Stimulated activated CD4-positive, alpha-beta T cell treated with anti-CD3 and anti-CD28 coated beads, Interleukin-15, amount 100 ng/mL, for 24 hours (primary cell): Measurements from ENCODE around the gene NAGK.
"Not testable (repeated sequence)": the region's sequence is repeated elsewhere in the genome, so short reads cannot be mapped to it uniquely, and the experiment has no call there.

ENCODE experiments used
- DNase-seq: peaks from one replicate; pipeline ENCODE4 v3.0.0-alpha.2; 2020

The NAGK gene

DNA sequence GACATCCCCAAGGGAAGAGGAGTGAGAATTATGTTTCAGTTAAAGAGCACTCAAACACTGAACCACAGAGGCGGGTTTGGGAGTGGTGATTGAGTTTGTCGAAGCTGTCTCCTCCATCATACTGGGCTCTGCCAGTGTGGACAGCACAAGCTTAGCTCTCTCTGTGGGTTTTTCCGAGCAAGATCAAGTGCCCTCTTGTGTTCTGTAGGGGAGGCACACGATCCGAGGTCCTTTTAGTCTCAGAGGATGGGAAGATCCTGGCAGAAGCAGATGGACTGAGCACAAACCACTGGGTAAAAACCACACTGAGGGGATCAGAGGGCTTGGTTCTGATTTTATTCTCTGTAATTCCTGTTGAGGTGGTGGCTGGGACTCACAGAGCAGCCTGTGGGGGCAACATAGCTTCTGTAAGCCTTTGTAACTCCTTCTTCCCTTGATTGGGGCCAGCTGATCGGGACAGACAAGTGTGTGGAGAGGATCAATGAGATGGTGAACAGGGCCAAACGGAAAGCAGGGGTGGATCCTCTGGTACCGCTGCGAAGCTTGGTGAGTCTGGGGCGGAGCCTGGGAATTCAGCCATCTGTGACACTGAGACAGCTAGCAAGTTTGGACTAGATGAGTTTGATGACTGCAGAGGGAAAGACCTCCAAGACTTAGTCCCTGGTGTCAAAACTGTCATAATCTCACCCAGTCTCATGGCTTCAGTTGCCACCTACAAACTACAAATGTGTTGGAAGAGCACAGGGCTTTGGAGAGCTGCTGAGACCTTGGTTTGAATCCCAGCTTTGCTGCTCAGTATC, 2.0 kb downstream of the NAGK start:
- DNase-seq = no peak

DNA sequence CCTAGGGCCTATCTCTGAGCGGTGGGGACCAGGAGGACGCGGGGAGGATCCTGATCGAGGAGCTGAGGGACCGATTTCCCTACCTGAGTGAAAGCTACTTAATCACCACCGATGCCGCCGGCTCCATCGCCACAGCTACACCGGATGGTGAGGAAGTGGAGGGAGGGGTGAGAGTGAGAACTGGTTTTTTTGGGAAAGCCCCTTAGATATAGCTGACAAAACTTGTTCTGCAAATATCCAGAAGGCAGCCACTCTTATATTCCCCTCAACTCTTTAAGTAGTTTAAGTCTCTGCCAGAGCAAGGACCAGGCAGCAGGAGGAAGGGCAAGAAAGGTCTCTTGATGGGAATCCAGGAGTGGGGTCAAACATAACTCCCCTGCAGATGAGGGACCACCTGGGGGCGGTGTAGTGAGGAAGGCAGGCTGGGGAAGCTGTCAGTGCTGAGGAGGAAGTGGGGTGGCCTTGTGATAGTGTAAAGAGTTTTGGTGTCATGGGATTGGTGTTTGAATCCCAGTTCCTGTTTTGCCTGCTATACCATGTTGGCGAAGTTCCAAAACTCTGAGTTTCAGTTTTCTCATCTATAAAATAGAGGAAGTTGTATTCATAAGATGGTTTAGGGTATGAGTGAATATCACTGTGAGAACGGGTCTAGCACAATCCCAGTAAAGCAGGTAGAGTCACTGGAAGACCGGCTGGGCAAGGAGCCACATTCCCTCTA, 3.4 kb downstream of the NAGK start:
- peak; percentile 69 for DNase-seq

DNA sequence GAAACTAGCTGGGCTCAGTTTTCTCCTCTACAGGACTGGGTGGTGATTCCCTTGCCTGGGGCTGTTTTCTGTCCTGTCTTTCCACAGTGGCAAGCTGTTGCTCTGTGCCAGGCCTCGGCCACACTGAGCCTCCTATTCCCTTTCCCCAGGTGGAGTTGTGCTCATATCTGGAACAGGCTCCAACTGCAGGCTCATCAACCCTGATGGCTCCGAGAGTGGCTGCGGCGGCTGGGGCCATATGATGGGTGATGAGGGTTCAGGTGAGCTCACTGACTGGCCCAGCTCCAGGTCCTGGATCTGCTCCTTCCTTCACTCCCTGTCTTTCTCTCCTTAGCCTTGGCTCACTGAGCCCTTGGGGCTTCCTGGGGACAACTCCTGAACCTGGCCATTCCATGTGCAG, 4.0 kb downstream of the NAGK start:
- no peak for DNase-seq

DNA sequence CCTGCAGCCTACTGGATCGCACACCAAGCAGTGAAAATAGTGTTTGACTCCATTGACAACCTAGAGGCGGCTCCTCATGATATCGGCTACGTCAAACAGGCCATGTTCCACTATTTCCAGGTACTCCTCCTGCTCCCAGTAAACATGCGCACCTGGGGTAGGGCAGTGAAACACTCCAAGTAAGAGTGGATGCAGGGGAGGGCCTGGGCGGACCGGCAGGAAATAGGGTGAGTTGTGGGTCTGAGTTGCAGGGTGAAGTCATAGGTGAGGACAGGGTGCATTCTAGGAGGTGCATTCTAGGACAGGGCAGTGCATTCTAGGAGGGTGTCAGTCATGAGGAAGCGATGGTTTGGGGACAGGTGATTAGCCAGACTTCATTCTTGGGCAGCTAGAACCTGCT, 5.0 kb downstream of the NAGK start:
- DNase-seq = no peak

DNA sequence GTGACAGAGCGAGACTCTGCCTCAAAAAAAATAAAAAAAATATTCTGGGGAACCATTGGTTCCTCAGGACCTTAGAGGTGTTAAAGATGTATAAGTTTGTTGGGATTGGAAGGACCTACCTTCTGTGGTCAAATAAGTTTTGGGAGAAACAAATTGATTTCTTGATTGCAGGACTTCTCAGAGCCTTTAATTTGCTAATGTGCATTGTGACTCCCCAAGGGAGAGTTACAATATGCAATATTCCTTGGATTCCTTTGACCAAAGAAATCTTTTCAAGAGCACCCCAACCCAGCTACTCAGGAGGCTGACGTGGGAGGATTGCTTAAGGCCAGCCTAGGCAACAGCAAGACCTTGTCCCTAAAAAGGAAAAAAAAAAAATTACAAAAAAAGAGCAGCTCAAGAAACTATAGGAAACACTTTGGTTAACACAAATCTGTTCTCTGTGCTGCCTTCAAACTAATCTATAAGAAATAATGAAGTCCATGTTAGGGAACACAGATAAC, 6.5 kb downstream of the NAGK start:
- DNase-seq = no peak

DNA sequence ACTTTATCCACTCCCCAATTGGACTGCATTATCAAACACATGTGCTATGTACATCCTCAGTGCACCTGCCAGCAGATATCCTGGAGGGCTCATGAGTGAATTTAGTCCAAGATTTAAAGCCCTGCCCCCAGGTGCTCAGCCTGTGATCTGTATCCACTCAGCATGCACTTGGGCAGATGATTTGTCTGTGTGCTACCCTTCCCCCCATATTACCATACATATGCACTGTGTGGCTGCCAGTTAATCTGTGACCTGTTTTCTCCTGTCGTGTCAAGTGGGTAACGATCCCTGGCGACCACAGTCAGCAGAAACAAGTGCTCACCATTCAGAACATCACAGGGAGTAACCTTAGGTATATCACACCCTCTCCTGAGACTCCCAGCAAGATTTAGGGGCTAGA, 10.2 kb downstream of the NAGK start:
- DNase-seq = no peak

DNA sequence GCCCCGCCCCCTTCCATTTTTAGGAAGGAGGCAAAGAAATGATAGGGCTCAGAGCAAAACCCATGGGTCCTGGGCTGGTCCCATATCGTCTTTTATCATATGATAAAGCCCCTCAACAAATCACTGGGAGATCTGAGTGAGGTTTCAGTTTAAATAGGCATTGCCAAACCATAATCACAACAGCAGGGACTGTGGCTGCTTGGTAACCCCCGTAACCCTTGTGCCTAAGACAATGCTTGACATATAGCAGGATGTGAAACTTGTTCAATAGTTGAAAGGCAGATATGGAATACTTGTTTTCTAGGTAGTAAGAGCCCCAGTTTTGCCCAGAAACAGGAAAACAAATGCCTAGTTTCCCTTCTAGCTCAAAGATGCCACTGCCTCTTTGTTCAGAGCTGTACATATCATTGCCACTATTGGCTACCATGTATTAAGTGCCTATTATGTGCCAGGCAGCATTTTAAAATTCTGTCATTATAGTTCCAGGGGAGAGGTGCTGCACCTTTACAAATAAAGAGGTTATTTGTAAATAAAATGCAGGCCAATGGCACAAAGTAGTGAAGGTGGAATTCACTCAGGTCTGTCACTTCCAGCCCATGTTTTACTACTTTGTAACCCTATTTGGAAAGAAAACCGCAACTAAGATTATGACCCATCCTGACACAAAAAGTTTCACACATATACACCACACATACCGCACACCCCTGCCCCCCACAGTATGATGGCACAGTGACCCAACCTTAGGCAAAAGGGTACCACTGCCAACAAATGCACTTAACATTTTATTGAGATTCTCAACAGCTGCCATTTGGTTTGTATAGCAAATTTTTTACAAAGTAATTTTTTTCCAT, 14.2 kb downstream of the NAGK start:
- peak; percentile 74 for DNase-seq

DNA sequence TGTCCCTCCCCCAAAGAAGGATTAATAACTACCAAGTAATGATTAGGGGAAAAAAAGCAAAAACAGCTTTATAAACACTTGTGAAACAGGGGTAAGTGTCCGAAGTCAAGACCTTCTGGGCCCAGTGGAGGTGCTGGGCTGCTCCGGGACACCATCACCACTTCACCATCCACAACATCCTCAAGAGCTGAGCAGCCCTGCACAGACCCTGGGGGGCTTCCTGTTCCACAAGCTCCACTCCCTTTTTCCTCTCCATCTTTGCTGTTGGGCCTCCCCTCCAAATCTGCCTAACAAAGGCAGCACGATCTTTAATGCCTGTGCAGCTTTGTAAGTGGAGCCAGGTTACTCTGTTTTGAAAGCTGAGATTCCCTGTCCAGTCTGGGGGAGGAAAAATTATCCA, 14.8 kb downstream of the NAGK start:
- not testable (repeated sequence) for DNase-seq

DNA sequence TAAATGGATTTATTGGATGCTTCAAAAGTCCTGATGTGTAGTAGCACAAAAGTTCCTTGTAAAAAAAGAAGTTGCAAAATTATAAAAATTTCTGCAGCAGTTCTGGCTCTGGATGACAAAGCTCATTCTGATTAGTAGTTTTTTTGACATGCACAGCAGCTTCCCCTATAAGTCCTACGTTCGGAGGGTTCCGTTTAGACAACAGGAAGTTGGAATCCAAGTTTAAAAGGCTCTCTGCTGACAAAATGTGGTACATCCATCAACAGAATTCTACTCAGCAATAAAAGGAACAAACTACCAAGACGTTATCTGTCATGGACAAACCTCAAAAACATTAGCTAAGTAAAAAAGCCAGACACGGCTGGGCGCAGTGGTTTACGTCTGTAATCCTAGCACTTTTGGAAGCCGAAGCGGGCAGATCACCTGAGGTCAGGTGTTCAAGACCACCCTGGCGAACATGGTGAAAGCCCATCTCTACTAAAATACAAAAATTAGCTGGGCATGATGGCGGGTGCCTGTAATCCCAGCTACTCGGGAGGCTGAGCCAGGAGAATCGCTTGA, 15.4 kb downstream of the NAGK start:
- DNase-seq = not testable (repeated sequence)

DNA sequence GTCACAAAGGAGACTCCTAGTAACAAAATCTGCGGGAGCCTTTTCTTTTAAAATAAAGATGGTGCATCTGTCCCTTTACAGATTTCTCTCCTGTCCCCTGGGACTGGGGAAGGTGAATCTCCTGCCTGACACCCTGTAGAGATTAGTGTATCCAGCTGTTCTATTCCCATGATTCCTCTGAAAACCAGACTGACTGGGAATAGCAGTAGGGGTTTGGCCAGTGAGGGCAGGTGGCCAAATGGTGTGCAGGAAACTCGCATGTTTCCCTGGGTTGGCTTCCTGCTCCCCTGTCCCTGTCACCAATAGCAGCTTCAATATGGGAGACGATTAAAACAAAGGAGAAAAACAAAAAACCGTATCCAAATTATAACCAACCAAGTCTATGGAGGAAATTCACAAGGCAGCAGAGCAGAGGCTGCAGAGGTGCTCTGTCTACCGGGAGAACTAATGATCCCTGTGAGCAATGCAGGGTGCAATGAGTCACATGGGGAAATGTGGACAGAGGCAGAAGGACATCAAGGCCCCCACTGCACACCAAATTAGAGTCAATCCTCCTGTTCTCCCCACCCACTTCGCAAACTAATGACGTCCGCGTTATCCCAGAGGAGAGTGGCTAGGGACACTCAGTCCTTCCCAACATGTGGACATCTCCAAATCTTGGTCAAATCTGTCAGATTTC, 17.0 kb downstream of the NAGK start:
- DNase-seq = not testable (repeated sequence)

DNA sequence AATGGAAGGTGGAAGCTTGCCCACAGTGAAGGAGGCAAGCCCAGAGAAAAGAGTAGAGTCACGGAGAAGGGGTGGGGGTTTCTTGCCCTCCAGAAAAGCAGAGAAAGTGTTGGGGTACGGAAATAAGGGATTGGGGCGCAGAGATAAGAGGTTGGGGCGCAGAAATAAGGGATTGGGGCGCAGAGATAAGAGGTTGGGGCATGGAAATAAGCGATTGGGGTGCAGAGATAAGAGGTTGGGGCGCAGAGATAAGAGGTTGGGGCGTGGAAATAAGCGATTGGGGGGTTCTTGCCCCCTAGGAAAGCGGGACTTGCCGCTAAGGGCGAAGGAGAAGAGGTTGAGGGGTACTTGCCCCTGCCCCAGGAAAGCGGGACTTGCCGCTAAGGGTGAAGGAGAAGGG, 21.0 kb downstream of the NAGK start:
- not testable (repeated sequence) for DNase-seq

DNA sequence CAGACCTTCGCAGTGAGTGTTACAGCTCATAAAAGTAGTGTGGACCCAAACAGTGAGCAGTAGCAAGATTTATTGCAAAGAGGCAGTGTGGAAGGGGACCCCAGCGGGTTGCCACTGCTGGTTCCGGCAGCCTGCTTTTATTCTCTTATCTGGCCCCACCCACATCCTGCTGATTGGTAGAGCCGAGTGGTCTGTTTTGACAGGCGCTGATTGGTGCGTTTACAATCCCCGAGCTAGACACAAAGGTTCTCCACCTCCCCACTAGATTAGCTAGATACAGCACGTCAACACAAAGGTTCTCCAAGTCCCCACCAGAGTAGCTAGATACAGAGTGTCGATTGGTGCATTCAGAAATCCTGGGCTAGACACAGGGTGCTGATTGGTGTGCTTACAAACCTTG, 23.4 kb downstream of the NAGK start:
- DNase-seq = not testable (repeated sequence)

DNA sequence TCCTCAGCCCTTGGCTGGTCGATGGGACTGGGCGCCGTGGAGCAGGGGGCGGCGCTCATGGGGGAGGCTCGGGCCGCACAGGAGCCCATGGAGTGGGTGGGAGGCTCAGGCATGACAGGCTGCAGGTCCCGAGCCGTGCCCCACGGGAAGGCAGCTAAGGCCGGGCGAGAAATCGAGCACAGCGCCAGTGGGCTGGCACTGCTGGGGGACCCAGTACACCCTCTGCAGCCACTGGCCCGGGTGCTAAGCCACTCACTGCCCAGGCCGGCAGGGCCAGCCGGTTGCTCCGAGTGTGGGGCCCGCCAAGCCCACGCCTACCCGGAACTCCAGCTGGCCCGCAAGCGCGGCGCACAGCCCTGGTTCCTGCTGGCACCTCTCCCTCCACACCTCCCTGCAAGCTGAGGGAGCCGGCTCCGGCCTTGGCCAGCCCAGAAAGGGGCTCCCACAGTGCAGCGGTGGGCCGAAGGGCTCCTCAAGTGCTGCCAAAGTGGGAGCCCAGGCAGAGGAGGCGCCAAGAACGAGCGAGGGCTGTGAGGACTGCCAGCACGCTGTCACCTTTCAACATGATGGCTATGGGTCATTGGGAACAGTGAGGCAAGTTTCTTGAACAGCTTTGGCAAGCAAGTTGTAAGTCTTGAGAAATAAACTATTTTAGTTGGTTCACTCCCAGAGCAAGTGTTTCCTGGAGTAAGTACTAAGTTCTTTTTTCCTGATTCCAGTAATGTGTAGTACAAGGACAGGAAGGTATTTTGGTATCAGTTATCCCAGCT, 24.2 kb downstream of the NAGK start:
- not testable (repeated sequence) for DNase-seq

DNA sequence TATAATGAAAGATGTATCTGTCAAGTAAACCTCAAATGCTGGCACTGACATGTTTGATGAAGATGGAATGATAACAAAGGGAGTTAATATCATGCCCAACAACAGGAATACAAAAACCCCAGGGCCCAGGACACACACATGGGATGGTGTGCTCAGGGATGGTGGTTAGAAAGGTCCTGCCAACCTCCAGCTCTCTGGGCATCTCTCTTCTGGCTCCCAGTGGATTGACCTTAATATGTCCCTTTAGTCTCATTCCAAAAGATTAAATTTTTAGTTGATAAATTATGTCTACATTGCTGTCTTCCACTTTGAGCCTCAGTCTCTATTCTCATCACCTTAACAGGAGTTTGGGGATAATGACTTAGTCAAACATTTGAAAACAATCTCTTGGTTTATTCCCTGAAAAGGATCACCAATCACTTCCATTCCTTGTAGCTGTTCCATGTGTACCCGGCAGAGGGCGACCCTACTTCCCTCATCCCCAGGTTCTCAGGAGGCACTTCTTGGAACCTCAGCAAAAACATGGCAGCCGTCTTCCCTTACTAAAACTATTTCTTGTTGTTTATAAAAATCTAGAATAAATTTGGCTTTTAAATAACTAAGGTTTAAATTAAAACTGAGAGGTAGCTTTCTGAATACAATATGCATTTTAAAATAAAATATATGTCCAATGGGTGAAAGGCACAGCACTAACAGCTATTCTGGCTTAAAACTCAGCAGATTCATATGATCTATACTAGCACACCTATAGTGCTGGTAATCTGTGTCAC, 31.9 kb downstream of the NAGK start:
- DNase-seq = peak; percentile 68

DNA sequence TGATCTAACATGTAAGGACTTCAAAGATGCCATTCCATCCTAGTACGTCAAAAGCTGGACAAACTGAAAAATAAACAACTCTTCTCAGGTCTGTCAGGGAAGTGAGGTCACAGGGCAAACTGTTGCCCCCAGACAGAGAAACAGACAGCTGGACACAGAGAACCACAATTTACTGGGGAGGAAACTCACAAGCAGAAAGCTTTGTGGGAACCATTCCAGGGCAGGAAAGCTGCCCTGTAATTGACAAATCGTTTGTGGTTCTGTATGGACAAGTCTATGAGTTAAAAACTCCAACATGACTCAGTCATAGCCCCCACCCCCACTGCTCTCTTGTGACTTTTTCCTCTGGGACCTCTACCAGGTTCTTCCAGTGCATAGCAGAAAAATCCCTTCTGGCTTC, 33.2 kb downstream of the NAGK start:
- DNase-seq = no peak

DNA sequence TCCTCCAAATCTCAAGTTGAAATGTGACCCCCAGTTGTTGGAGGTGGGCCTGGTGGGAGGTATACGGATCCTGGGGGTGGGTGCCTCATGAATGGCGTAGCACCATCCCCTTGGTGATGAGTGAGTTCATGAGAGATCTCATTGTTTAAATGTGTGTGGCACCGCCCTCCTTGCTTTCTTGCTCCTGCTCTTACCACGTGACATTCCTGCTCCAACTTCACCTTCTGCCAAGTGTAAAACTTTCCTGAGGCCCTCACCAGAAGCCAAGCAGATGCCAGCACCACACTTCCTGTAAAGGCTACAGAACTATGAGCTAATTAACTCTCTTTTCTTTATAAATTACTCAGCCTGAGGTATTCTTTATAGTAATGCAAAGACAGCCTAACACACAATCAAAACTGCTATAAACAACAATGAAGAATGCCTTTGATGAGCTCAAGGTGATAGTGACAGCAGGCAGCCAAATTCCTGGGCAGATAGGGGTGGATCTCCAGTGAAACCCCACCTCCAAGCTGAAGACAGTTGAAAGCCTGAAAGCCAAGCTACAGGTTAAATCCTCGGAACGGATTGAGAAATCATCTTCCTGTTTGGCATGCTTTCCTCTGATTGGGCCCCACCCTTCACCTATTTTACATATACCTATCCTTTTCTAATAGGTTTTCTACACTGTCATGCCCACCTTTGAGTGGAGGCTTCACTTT, 34.7 kb downstream of the NAGK start:
- DNase-seq = no peak

DNA sequence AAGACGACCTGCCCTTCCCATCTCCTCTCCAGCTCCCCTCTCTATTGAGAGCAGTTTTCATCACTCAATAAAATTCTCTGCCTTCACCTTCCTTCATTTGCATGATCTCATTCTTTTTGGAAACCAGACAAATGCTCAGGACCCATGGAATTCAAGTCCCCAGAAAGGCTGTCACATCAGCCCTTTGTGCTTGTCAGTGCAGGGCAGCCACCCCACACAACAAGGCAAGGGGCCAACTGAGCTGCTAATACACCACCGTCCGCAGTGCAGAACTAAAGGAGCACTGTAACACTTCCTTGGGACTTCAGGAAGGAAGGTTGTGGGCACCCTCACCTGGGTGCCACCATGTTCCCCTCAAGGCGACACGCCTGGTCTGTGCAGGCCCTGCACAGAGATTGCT, 35.4 kb downstream of the NAGK start:
- no peak for DNase-seq

DNA sequence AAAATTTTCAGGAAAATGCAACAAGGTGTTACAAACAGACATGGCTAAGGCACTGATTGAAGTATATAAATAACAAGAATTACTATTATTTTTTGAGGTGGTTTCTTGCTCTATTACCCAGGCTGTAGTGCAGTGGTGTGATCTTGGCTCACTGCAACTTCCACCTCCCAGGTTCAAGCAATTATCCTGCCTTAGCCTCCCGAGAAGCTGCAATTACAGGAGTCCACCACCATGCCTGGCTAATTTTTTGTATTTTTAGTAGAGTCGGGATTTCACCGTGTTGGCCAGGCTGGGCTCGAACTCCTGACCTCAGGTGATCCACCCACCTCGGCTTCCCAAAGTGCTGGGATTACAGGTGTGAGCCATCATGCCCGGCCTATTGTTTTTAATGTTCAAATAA, 38.0 kb downstream of the NAGK start:
- DNase-seq = not testable (repeated sequence)

DNA sequence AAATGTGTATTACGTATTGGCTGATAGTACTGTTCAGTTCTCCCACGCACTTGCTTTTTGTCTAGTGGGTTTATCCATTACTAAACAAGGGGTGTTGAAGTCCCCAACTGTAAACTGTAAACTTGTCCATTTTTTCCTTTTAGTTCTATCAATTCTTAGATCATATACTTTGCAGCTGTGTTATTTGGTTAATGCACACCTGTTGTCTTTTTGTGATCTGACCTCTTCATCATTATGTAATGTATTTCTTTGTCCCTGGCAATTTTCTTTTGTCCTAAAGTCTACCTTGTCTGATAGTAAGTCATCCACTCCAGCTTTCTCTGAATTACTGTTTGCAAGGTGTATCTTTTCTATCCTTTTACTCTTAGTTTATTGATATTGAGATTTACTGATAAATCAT, 39.6 kb downstream of the NAGK start:
- no peak for DNase-seq

DNA sequence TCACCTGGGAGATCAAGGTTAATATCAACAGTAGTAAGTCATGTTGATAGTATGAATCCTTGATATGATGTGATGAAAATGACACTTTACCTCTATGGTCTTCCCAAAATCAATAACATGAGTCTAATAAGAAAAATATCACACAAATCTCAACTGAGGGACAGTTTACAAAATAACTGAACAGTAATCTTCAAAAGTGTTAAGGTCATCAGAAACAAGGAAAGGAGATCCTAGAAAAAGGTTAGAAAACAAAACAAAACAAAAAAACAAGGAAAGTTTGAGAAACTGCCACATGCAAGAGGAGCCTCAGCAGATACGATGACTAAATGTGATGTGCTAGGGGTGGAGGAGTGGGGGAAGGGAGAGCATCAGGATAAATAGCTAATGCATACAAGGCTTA, 45.4 kb downstream of the NAGK start:
- no peak for DNase-seq
